ENCODE measurements around the gene ERBB2. TPM values are rescaled to one million over a fixed set of nuclear protein-coding genes. Genes with fewer than 3 reads are reported as not detected.

ERBB2 gene
- total and polyA plus RNA-seq, 9 of the 15 experiments (the other 6 are each of a cell fraction or from before 2014, with no cell fraction given): 0.74 to 5.6 (median 3.3) TPM

- ChIA-PET POLR2A (interaction anchor here (0.5 to 1.8 kb wide), 6 partner anchors 14 to 671 kb away, joined by 3 to 7 read pairs (median 3); no protein-coding TSS in a partner anchor), CTCF (ENCODE audit: low intra/inter-chr PET ratio) (no interaction called here)
- Histone ChIP-seq H3K4me2 (ENCODE audit: insufficient read depth, low read length) (no peak overlapping the region), H3K9me1 (ENCODE audit: control insufficient read depth, insufficient read depth, low read length) (no peaks in the 10 kb centered on the region), H3K79me2 (ENCODE audit: control insufficient read depth, insufficient read depth, low read length) (peaks cover 59% of the 10 kb centered on the region), H3K4me3 (no peak overlapping the region), H4K20me1 (replicated peaks; ENCODE audit: control insufficient read depth, insufficient read depth, low read length) (0 out of 2 replicates have a peak, but pooled peaks cover 4% of the 10 kb centered on the region), H3K27me3 (ENCODE audit: control insufficient read depth in 2 of 2, insufficient read depth in 2 of 2, low read length in 2 of 2) (no peaks in the 10 kb centered on the region), H3K27ac (ENCODE audit: extremely low read depth, low read depth, low read length) (peak overlapping the region; percentile 34; the same call in 2 of the 3 replicates), H3K9ac (ENCODE audit: insufficient read depth in 1 of 2, low read depth in 2 of 2, low read length in 2 of 2) (peak overlapping the region in 1 of 2 experiments; percentile 89; a peak in 2 of 4 replicates), H3K36me3 (ENCODE audit: control insufficient read depth, insufficient read depth, low read length) (peaks cover 37% of the 10 kb centered on the region), H3K9me3 (replicated peaks; ENCODE audit: control insufficient read depth, insufficient read depth, low read depth, low read length) (no peaks in the 10 kb centered on the region), H2AFZ (ENCODE audit: low read depth, low read length) (no peak overlapping the region), H3K4me1 (replicated peaks in 1 of 2; ENCODE audit: control insufficient read depth in 2 of 2, insufficient read depth in 2 of 2, low read length in 2 of 2) (peaks cover 58 to 69% of the 10 kb centered on the region in 2 experiments)
- intact Hi-C loops (cut with micrococcal nuclease): no loop called here
- FAIRE-seq (no peak), ATAC-seq (no peak), DNase-seq (ENCODE audit: extremely low read depth in 1 of 4, low spot score in 3 of 4) (no peak)
- WGBS (ENCODE audit: insufficient coverage, low coverage, missing lambda C conversion rate): 78% methylated on average over 8 of the region's 8 CpGs
- TF ChIP-seq NRF1 (conservative IDR thresholded peaks at IDR 0.05 in 1 of 2, IDR thresholded peaks at IDR 0.05 in 1 of 2): no peak
- in situ Hi-C loops (cut with MboI): no loop called here
- BruUV-seq (replicated peaks): no TSS peak
Observed at GRCh38 chr17:39651923-39652586, 47.8 kb upstream of the ERBB2 start.

- Histone ChIP-seq H4K20me1 (replicated peaks; ENCODE audit: control insufficient read depth, insufficient read depth, low read length) (no peaks in the 10 kb centered on the region), H3K4me1 (replicated peaks in 1 of 2; ENCODE audit: control insufficient read depth in 2 of 2, insufficient read depth in 2 of 2, low read length in 2 of 2) (peaks cover 53 to 62% of the 10 kb centered on the region in 2 experiments), H3K4me2 (ENCODE audit: insufficient read depth, low read length) (peak overlapping the region; percentile 12; the same call in 1 of the 2 replicates)
Observed at GRCh38 chr17:39652587-39653315, 47.1 kb upstream of the ERBB2 start.

More at GRCh38 chr17:39652587-39653315, 47.1 kb upstream of the ERBB2 start:
- CTCF ChIA-PET (ENCODE audit: low intra/inter-chr PET ratio): interaction anchor here (0.7 to 3.3 kb wide), 2 partner anchors 30 to 78 kb away, joined by 4 to 38 read pairs; no protein-coding TSS in a partner anchor
- Histone ChIP-seq H3K27me3 (ENCODE audit: control insufficient read depth in 2 of 2, insufficient read depth in 2 of 2, low read length in 2 of 2) (no peaks in the 10 kb centered on the region), H3K9ac (ENCODE audit: insufficient read depth in 1 of 2, low read depth in 2 of 2, low read length in 2 of 2) (peak overlapping the region in 1 of 2 experiments; percentile 89; a peak in 2 of 4 replicates), H3K9me3 (replicated peaks; ENCODE audit: control insufficient read depth, insufficient read depth, low read depth, low read length) (no peaks in the 10 kb centered on the region), H3K4me3 (no peak overlapping the region), H3K36me3 (ENCODE audit: control insufficient read depth, insufficient read depth, low read length) (peaks cover 39% of the 10 kb centered on the region), H2AFZ (ENCODE audit: low read depth, low read length) (no peak overlapping the region), H3K79me2 (ENCODE audit: control insufficient read depth, insufficient read depth, low read length) (peaks cover 52% of the 10 kb centered on the region), H3K27ac (ENCODE audit: extremely low read depth, low read depth, low read length) (peak overlapping the region; percentile 34; the same call in 2 of the 3 replicates), H3K9me1 (ENCODE audit: control insufficient read depth, insufficient read depth, low read length) (no peaks in the 10 kb centered on the region)
- TF ChIP-seq ETV1 (tag; conservative IDR thresholded peaks at IDR 0.05; ENCODE audit: low read depth) (no peak), RBM39 (optimal IDR thresholded peaks at IDR 0.05; ENCODE audit: low read depth, low read length) (no peak), ZNF263 (CRISPR knock-in tag; IDR thresholded peaks at IDR 0.05; ENCODE audit: borderline replicate concordance) (peak; percentile 40; the same call in 1 of the 2 replicates)
- ATAC-seq: no peak; the same call in 2 of the 3 replicates
- POLR2A ChIA-PET: interaction anchor here (0.7 to 1.2 kb wide), 4 partner anchors 9 to 97 kb away, joined by 3 to 6 read pairs (median 4); no protein-coding TSS in a partner anchor
- WGBS (ENCODE audit: insufficient coverage, low coverage, missing lambda C conversion rate): 40% methylated on average over 7 of the region's 7 CpGs
- in situ Hi-C loops (cut with MboI) (no loop called here), intact Hi-C loops (cut with micrococcal nuclease) (no loop called here)
- no TSS peak for BruUV-seq (replicated peaks)
- no peak for FAIRE-seq
- DNase-seq (ENCODE audit: extremely low read depth in 1 of 4, low spot score in 3 of 4): no peak
